Suprapubic skin (tissue), 4 donors: ENCODE results near the gene SAMD4A. TPM values are rescaled to one million over a fixed set of nuclear protein-coding genes. Genes with fewer than 3 reads are reported as not detected.

Source experiments
- DNase-seq, 2 donors: peaks; one replicate each; pipeline ENCODE4 v3.0.0-alpha.2; 2019; ENCODE audit warnings: low spot score in 2 of 2
- H3K27ac ChIP-seq: fragments of 200-600 bp; sonication (generic); one replicate; pipeline ENCODE4 v1.5.1; 2019
- H3K27me3 ChIP-seq: fragments of 200-600 bp; sonication (generic); one replicate; pipeline ENCODE4 v1.5.1; 2019
- H3K36me3 ChIP-seq: fragments of 200-600 bp; sonication (generic); one replicate; pipeline ENCODE4 v1.5.1; 2019
- H3K4me1 ChIP-seq: fragments of 200-600 bp; sonication (generic); one replicate; pipeline ENCODE4 v1.5.1; 2019
- H3K4me3 ChIP-seq: fragments of 200-600 bp; sonication (generic); one replicate; pipeline ENCODE4 v1.5.1; 2019; ENCODE audit warnings: mild to moderate bottlenecking
- H3K9me3 ChIP-seq: fragments of 200-600 bp; sonication (generic); one replicate; pipeline ENCODE4 v1.5.1; 2019
- EP300 ChIP-seq: sonication (generic); formaldehyde crosslinking; IDR thresholded peaks from one replicate; pipeline ENCODE4 v1.6.1; 2017; ENCODE audit warnings: antibody characterized with exemption
- POLR2A ChIP-seq, 2 donors: fragments of 450-650 bp; IDR thresholded peaks; one replicate each; pipeline ENCODE4 v1.6.1; 2017; ENCODE audit warnings: antibody characterized with exemption in 2 of 2, mild to moderate bottlenecking in 2 of 2, moderate library complexity in 2 of 2
- POLR2AphosphoS5 ChIP-seq, 3 donors: sonication (generic); formaldehyde crosslinking; IDR thresholded peaks; one replicate each; pipeline ENCODE4 v1.6.1; 2017; ENCODE audit warnings: antibody characterized with exemption in 3 of 3
- WGBS: methylation state at CpG from one replicate; pipeline ENCODE4 v1.1.5; 2018; 5-methylcytosine and 5-hydroxymethylcytosine counted together
- total RNA-seq, 4 donors: library from RNA; depleted of rRNA; stranded (reverse); fragments of >200 nt; gene quantifications; one replicate each; pipeline ENCODE4 v1.1.0, GENCODE V29; 2016
- TF ChIP-seq, protein P1 (sequence below), 2 donors: fragments of 200-600 bp in 1 of 2; fragments of 450-650 bp in 1 of 2; sonication (generic) in 1 of 2; IDR thresholded peaks; one replicate each; pipeline ENCODE4 v1.5.1; 2016 to 2019; ENCODE audit warnings: antibody characterized with exemption in 2 of 2, mild to moderate bottlenecking in 1 of 2, moderate library complexity in 1 of 2

SAMD4A gene
- total RNA-seq, 4 donors from 2014 or later, result 7.7 to 26.6 (median 9.7) TPM

DNA sequence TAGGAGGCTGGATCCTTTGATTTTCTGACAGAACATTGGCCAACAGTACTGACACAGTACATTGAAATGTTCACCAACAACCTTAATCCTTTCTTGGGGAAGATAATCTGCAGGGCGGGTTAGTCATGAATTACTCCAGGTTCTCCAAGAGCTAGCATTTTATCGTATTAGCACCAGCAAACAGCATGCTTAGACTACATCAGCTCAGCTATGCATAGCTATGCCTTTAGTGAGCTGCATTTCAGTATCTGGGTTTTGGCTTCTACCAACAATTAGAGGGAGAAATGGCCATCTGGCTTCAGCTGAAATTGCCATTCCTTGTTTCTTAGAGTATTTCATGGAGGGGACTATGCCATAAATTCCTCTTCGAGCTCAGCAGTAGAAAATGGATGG is 33.8 kb downstream of the SAMD4A start:
- TF ChIP-seq EP300, result no peak
- TF ChIP-seq POLR2AphosphoS5 (IDR thresholded peaks at IDR 0.05), result no peak
- no peak for TF ChIP-seq POLR2A (IDR thresholded peaks at IDR 0.05)
- TF ChIP-seq, protein P1, sequence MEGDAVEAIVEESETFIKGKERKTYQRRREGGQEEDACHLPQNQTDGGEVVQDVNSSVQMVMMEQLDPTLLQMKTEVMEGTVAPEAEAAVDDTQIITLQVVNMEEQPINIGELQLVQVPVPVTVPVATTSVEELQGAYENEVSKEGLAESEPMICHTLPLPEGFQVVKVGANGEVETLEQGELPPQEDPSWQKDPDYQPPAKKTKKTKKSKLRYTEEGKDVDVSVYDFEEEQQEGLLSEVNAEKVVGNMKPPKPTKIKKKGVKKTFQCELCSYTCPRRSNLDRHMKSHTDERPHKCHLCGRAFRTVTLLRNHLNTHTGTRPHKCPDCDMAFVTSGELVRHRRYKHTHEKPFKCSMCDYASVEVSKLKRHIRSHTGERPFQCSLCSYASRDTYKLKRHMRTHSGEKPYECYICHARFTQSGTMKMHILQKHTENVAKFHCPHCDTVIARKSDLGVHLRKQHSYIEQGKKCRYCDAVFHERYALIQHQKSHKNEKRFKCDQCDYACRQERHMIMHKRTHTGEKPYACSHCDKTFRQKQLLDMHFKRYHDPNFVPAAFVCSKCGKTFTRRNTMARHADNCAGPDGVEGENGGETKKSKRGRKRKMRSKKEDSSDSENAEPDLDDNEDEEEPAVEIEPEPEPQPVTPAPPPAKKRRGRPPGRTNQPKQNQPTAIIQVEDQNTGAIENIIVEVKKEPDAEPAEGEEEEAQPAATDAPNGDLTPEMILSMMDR (IDR thresholded peaks at IDR 0.05), result no peak
- no peaks in the 10 kb centered on the region for H3K9me3 ChIP-seq
- H3K36me3 ChIP-seq, result no peaks in the 10 kb centered on the region
- H3K27ac ChIP-seq, result no peak overlapping the region
- H3K4me1 ChIP-seq, result peaks cover 30% of the 10 kb centered on the region
- DNase-seq, result no peak
- no peaks in the 10 kb centered on the region for H3K27me3 ChIP-seq
- no peak overlapping the region for H3K4me3 ChIP-seq
- 80% methylated on average over 3 of the region's 3 CpGs for WGBS

DNA sequence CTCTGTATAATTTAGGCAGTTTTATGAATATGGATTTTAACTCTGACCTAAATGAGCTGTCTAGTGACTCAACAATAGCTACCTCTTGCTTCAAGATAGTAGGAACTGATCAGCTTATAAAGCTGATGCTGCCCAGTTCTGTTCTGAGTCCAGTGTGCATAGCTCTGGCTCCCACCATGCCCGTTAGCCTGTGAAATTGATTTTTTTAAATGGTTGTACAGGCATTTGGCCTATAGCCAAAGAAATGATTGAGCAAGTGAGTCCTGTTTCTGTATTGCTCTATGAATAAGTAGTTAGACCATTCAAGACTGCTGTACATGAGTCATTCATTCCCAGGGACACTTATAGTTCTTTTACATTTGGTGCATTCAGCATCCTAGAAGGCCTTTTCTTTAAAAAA is 36.4 kb downstream of the SAMD4A start:
- Histone ChIP-seq H3K27ac (no peak overlapping the region), H3K9me3 (no peaks in the 10 kb centered on the region), H3K4me1 (peaks cover 44% of the 10 kb centered on the region), H3K36me3 (no peaks in the 10 kb centered on the region), H3K27me3 (no peaks in the 10 kb centered on the region), H3K4me3 (no peak overlapping the region)
- TF ChIP-seq POLR2AphosphoS5 (IDR thresholded peaks at IDR 0.05) (no peak), EP300 (no peak), POLR2A (IDR thresholded peaks at IDR 0.05) (no peak)
- TF ChIP-seq, protein P1 (IDR thresholded peaks at IDR 0.05), result no peak
- DNase-seq, result no peak
- whole genome bisulfite sequencing, result 65% methylated on average over 1 of the region's 1 CpG

DNA sequence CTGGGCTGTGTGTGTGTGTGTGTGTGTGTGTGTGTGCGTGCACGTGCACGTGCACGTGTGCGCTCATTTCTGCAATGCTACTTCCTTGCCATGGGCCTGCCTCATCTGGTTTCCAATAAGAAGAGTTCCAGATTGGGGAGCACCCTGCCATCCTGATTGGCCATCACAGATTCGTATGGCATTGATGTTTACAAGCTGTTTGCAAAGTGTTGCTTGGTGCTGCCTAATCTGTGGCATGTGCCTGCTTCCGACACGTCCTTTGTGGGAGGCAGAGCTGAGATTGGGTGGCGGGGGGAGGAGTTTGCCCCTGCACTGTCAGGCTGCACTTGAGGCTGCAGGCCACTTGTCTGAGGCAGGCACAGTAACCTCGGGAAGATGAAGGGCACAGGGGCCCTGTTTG is 39.2 kb downstream of the SAMD4A start:
- peaks cover 28% of the 10 kb centered on the region for H3K4me1 ChIP-seq
- no peak overlapping the region for H3K27ac ChIP-seq
- TF ChIP-seq, protein P1 (IDR thresholded peaks at IDR 0.05), result no peak
- TF ChIP-seq POLR2A (IDR thresholded peaks at IDR 0.05), result no peak
- TF ChIP-seq POLR2AphosphoS5 (IDR thresholded peaks at IDR 0.05), result no peak
- TF ChIP-seq EP300, result no peak
- H3K9me3 ChIP-seq, result no peaks in the 10 kb centered on the region
- H3K36me3 ChIP-seq, result no peaks in the 10 kb centered on the region
- no peak for DNase-seq
- H3K27me3 ChIP-seq, result no peaks in the 10 kb centered on the region
- no peak overlapping the region for H3K4me3 ChIP-seq
- 28% methylated on average over 10 of the region's 10 CpGs for WGBS

DNA sequence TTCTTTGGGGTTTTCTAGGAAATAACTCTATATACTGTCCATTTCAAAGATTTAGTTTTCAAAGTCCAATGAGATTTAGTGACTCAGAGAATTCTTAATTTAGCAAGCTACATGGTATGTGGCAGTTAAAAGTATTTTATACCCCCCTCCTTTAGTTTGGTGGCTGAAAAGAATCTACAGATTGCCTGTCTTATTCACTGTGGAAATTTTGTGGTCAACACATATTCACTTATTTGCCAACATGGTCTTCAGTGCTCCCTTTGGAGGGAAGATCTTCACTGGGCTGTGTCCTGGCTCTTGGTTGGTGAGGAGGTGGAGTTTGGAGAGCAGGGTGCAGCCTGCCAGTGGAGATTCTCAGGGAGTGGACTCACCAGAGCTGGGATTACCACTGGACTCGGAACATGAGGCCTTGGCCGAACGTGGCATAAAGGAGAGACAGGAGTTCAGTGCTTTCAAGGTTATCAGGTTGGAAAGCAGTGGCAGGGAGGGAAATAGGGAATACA is 39.8 kb downstream of the SAMD4A start:
- no peaks in the 10 kb centered on the region for H3K36me3 ChIP-seq
- H3K4me3 ChIP-seq, result no peak overlapping the region
- 75% methylated on average over 3 of the region's 3 CpGs for WGBS
- H3K27ac ChIP-seq, result peak overlapping the region; percentile 49
- peaks cover 28% of the 10 kb centered on the region for H3K4me1 ChIP-seq
- TF ChIP-seq EP300 (no peak), POLR2AphosphoS5 (IDR thresholded peaks at IDR 0.05) (no peak), POLR2A (IDR thresholded peaks at IDR 0.05) (no peak)
- TF ChIP-seq, protein P1 (IDR thresholded peaks at IDR 0.05), result no peak
- no peaks in the 10 kb centered on the region for H3K27me3 ChIP-seq
- no peaks in the 10 kb centered on the region for H3K9me3 ChIP-seq
- DNase-seq, result no peak

DNA sequence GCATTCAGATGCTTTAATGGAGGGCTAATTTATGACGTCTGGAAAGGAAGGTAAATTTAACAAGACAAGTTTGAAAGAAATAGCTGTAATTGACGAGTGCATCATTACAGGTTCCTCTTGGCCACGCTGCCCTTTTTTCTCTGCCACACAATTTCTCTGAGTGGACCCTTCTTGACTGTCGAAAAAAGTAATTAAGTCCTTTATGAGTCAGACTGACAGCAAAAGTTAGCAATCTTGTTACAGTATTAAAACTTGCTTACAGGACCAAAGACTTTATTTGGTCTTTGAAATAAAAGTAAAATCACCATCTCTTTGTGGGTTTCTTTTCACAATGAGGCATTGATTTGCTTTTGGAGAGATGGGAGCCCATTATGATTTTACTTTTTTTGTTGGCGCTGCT is 42.6 kb downstream of the SAMD4A start:
- Histone ChIP-seq H3K36me3 (no peaks in the 10 kb centered on the region), H3K4me3 (no peak overlapping the region), H3K9me3 (no peaks in the 10 kb centered on the region), H3K27ac (no peak overlapping the region), H3K27me3 (no peaks in the 10 kb centered on the region), H3K4me1 (peaks cover 19% of the 10 kb centered on the region)
- DNase-seq, result no peak
- 69% methylated on average over 5 of the region's 5 CpGs for WGBS
- TF ChIP-seq POLR2A (IDR thresholded peaks at IDR 0.05), result no peak
- TF ChIP-seq, protein P1 (IDR thresholded peaks at IDR 0.05), result no peak
- TF ChIP-seq EP300, result no peak
- TF ChIP-seq POLR2AphosphoS5 (IDR thresholded peaks at IDR 0.05), result no peak
